ENCODE data around the gene NEU2. TPM values are rescaled to one million over a fixed set of nuclear protein-coding genes. Genes with fewer than 3 reads are reported as not detected.
A peak's percentile ranks its signal among the peaks of the same experiment; 100 is the strongest.

Gene NEU2
- total and polyA plus RNA-seq, 2 of the 13 experiments (the other 11 are each of a cell fraction or from before 2014, with no cell fraction given): not detected

GRCh38 chr2:233012301-233012971, 20.0 kb upstream of the NEU2 start (continued):
- TF ChIP-seq ZNF784 (CRISPR knock-in tag; IDR thresholded peaks at IDR 0.05; ENCODE audit: borderline replicate concordance) (peak; percentile 9; the same call in 1 of the 2 replicates), IKZF5 (CRISPR knock-in tag; IDR thresholded peaks at IDR 0.05) (no peak), RBFOX2 (IDR thresholded peaks at IDR 0.05; ENCODE audit: low read depth, low read length) (peak; percentile 15), ZNF572 (CRISPR knock-in tag; IDR thresholded peaks at IDR 0.05) (peak; percentile 82; the same call in 1 of the 2 replicates), SRSF9 (IDR thresholded peaks at IDR 0.05; ENCODE audit: borderline replicate concordance, insufficient read depth, low read depth, low read length, poor library complexity, severe bottlenecking) (no peak), ZBTB14 (CRISPR knock-in tag; IDR thresholded peaks at IDR 0.05) (no peak), ZNF800 (CRISPR knock-in tag; IDR thresholded peaks at IDR 0.05) (peak; percentile 73; the same call in 1 of the 2 replicates), NR2F2 (IDR thresholded peaks at IDR 0.05; ENCODE audit: borderline replicate concordance, low read depth) (no peak), SOX13 (IDR thresholded peaks at IDR 0.05) (no peak), SOX13 (CRISPR knock-in tag; conservative IDR thresholded peaks at IDR 0.05 in 1 of 2, IDR thresholded peaks at IDR 0.05 in 1 of 2) (no peak), MAZ (IDR thresholded peaks at IDR 0.05; ENCODE audit: borderline replicate concordance, low read depth, low read length) (0 out of 2 replicates have a peak, but pooled peaks have one; percentile 26), MAZ (CRISPR knock-in tag; IDR thresholded peaks at IDR 0.05; ENCODE audit: low read depth) (0 out of 2 replicates have a peak, but pooled peaks have one; percentile 53), LBX2 (CRISPR knock-in tag; IDR thresholded peaks at IDR 0.05; ENCODE audit: borderline replicate concordance) (no peak), ZNF431 (CRISPR knock-in tag; IDR thresholded peaks at IDR 0.05; ENCODE audit: borderline replicate concordance, low read depth) (peak; percentile 12; the same call in 1 of the 2 replicates), ZNF740 (CRISPR knock-in tag; IDR thresholded peaks at IDR 0.05) (0 out of 2 replicates have a peak, but pooled peaks have one; percentile 24), MED1 (CRISPR knock-in tag; IDR thresholded peaks at IDR 0.05) (peak; percentile 49; the same call in 1 of the 2 replicates), ZNF317 (CRISPR knock-in tag; IDR thresholded peaks at IDR 0.05) (0 out of 2 replicates have a peak, but pooled peaks have one; percentile 40), ZNF777 (CRISPR knock-in tag; IDR thresholded peaks at IDR 0.05) (0 out of 2 replicates have a peak, but pooled peaks have one; percentile 2), ZNF275 (CRISPR knock-in tag; IDR thresholded peaks at IDR 0.05; ENCODE audit: borderline replicate concordance) (0 out of 2 replicates have a peak, but pooled peaks have one; percentile 24)

All from HepG2 (cell line).